Coronary artery (tissue), 2 donors: ENCODE data around the gene TACC3.

Experiments used
- DNase-seq: peaks from one replicate; pipeline ENCODE4 v3.0.0-alpha.2; 2017; ENCODE audit warnings: low spot score
- H3K27ac ChIP-seq, 2 donors: fragments of 200-600 bp; sonication (generic); one replicate each; pipeline ENCODE4 v1.5.1; 2016 to 2019
- H3K4me3 ChIP-seq: fragments of 200-600 bp; sonication (generic); 2 replicates; pipeline ENCODE4 v1.5.1; 2016; ENCODE audit warnings: mild to moderate bottlenecking, moderate library complexity
- TF ChIP-seq, protein P1 (sequence below): fragments of 200-600 bp; sonication (generic); IDR thresholded peaks from one replicate; pipeline ENCODE4 v1.5.1; 2019; ENCODE audit warnings: antibody characterized with exemption

Gene TACC3

GRCh38 chr4:1766106-1767060, 45.1 kb downstream of the TACC3 start:
- peak overlapping the region; percentile 74 for H3K4me3 ChIP-seq
- no peak overlapping the region for H3K27ac ChIP-seq
- DNase-seq, result no peak
- TF ChIP-seq, protein P1, sequence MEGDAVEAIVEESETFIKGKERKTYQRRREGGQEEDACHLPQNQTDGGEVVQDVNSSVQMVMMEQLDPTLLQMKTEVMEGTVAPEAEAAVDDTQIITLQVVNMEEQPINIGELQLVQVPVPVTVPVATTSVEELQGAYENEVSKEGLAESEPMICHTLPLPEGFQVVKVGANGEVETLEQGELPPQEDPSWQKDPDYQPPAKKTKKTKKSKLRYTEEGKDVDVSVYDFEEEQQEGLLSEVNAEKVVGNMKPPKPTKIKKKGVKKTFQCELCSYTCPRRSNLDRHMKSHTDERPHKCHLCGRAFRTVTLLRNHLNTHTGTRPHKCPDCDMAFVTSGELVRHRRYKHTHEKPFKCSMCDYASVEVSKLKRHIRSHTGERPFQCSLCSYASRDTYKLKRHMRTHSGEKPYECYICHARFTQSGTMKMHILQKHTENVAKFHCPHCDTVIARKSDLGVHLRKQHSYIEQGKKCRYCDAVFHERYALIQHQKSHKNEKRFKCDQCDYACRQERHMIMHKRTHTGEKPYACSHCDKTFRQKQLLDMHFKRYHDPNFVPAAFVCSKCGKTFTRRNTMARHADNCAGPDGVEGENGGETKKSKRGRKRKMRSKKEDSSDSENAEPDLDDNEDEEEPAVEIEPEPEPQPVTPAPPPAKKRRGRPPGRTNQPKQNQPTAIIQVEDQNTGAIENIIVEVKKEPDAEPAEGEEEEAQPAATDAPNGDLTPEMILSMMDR, result no peak

- TF ChIP-seq, protein P1, result no peak
- Histone ChIP-seq H3K4me3 (peak overlapping the region; percentile 74), H3K27ac (no peak overlapping the region)
- no peak for DNase-seq
These were observed 45.9 kb downstream of the TACC3 start for GRCh38 chr4:1767061-1767769.

DNA sequence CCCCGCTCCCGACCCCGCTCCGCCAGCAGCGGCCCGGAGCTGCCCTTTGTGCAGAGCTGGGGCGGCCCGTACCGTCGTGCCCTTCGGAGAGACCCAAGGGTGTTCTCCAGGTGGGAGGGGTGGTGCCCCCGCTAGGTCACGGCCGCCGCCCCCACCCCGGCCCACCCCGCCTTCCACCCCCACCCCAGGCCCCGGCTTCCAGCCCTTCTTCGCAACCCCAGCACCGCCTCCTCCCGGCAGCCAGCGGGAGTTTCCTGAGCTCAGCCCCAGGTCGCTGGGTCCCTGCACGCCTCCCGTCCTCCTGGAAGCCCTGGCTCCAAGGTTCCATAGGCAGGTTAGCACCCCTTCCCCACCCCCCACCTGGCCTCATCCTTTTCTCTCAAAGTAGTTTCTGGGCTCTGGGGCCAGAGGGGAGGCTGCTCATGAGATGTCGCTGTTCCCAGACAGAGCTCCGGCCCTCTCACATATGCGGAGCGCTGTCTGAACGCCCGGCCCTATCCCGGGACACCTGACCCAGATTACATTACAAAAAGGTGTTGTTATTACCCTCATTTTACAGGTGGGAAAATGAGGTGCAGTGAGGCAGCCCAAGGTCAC, 46.5 kb downstream of the TACC3 start:
- no peak overlapping the region for H3K27ac ChIP-seq
- peak overlapping the region; percentile 74 for H3K4me3 ChIP-seq
- TF ChIP-seq, protein P1, result no peak
- DNase-seq, result no peak

DNA sequence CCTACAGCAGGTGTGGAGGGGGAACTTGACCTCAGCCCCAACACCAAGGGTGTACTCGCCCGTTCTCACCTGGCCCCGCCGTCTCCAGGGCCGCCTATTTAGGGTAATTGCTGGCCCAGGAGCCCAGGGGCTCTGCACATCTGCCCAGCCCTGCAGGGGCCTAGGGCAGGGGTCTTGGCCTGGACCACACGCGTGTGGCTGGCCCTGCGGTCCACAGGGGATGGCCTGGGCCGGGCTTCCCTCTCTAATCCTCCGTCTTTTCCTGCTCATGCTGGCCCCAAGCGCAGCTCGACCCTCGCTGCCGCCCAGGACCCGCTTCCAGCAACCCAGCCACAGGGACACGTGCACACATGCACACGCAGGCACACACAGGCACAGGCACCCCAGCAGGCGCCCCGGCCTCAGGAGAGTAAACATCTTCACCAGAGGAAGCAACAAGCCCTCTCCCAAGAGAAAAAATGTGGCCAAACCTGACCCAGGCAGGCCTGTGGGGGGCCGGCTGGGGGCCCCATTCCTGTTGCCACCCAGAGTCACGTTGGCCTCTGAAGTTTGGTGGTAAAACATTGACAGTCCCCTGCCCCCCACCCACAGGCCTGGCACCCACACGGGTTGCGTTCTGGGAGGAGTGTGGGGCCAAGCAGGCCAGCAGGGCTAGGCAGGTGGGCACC, 47.2 kb downstream of the TACC3 start:
- DNase-seq, result no peak
- TF ChIP-seq, protein P1, result no peak
- H3K4me3 ChIP-seq, result no peak overlapping the region
- H3K27ac ChIP-seq, result no peak overlapping the region

- TF ChIP-seq, protein P1, result no peak
- Histone ChIP-seq H3K4me3 (no peak overlapping the region), H3K27ac (no peak overlapping the region)
- DNase-seq, result no peak
These were observed 48.4 kb downstream of the TACC3 start for GRCh38 chr4:1769692-1770091.

DNA sequence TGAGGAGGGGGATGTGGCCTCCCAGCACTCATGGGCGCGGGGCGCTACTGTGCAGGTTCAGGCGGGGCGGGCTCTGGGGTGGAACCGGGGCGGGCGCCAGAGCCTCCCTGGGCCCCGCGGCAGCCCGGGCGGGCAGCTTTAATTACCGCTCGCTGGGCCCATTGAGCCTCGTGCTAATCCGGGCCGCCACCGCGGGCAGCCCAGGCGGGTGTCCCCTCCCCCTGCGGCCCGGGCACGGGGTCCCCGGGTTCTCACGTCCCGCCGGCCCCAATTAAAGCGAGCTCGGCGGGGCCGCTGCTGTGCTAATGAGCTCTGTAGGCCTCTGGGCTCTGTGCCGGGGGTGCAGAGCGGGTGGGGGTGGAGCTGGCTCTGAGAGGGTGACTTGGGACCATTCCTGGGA, 48.9 kb downstream of the TACC3 start:
- H3K4me3 ChIP-seq, result no peak overlapping the region
- TF ChIP-seq, protein P1, result no peak
- H3K27ac ChIP-seq, result no peak overlapping the region
- DNase-seq, result no peak
